Mesenchymal stem cell (in vitro differentiated cells and primary cell): ENCODE measurements around the gene ECSCR.

ENCODE experiments used
- DNase-seq: peaks from one replicate; pipeline ENCODE4 v3.0.0-alpha.2; 2013
- H2AFZ ChIP-seq: one replicate; pipeline ENCODE4 v1.6.1; 2013; ENCODE audit warnings: low read depth, mild to moderate bottlenecking, control low read depth, inconsistent platforms, low read length, moderate library complexity
- H2AK5ac ChIP-seq: 2 replicates; pipeline ENCODE4 v1.6.1; 2013; ENCODE audit warnings: low read length, moderate library complexity, mild to moderate bottlenecking, inconsistent platforms; ENCODE audit not compliant: severe bottlenecking
- H2BK120ac ChIP-seq: one replicate; pipeline ENCODE4 v1.6.1; 2013; ENCODE audit warnings: low read depth, mild to moderate bottlenecking, inconsistent platforms, low read length, moderate library complexity
- H2BK12ac ChIP-seq, 2 experiments: one replicate each; pipeline ENCODE4 v1.6.1; 2013; ENCODE audit warnings: inconsistent platforms in 2 of 2, low read length in 2 of 2, mild to moderate bottlenecking in 2 of 2, moderate library complexity in 2 of 2, control low read depth in 1 of 2
- H2BK15ac ChIP-seq: one replicate; pipeline ENCODE4 v1.6.1; 2013; ENCODE audit warnings: mild to moderate bottlenecking, low read depth, inconsistent platforms; ENCODE audit not compliant: poor library complexity, severe bottlenecking
- H2BK5ac ChIP-seq: 2 replicates; pipeline ENCODE4 v1.6.1; 2013; ENCODE audit warnings: low read depth, mild to moderate bottlenecking, low read length, control low read depth, inconsistent platforms; ENCODE audit not compliant: poor library complexity, severe bottlenecking
- H3K14ac ChIP-seq, 2 experiments: one replicate each; pipeline ENCODE4 v1.6.1; 2013; ENCODE audit warnings: inconsistent platforms in 2 of 2, low read length in 2 of 2, control low read depth in 1 of 2, mild to moderate bottlenecking in 1 of 2, moderate library complexity in 1 of 2
- H3K18ac ChIP-seq, 2 experiments: one replicate each; pipeline ENCODE4 v1.6.1; 2013; ENCODE audit warnings: inconsistent platforms in 2 of 2, low read length in 2 of 2, control low read depth in 1 of 2, low read depth in 1 of 2, mild to moderate bottlenecking in 1 of 2
- H3K23ac ChIP-seq, 2 experiments: one replicate each; pipeline ENCODE4 v1.6.1; 2013; ENCODE audit warnings: inconsistent platforms in 2 of 2, low read length in 2 of 2, mild to moderate bottlenecking in 2 of 2, moderate library complexity in 2 of 2, control low read depth in 1 of 2
- H3K27ac ChIP-seq: 2 replicates; pipeline ENCODE4 v1.5.1; 2013; ENCODE audit warnings: mild to moderate bottlenecking, moderate library complexity, low read length, control low read depth, inconsistent platforms; ENCODE audit not compliant: poor library complexity, severe bottlenecking
- H3K27me3 ChIP-seq, 2 experiments: 2 replicates each; pipeline versions ENCODE4 v1.6.1 to v1.7.0; 2013; ENCODE audit warnings: low read length in 2 of 2, mild to moderate bottlenecking in 2 of 2, moderate library complexity in 2 of 2, control low read depth in 1 of 2, inconsistent platforms in 1 of 2; ENCODE audit not compliant: control insufficient read depth in 1 of 2, insufficient read depth in 1 of 2
- H3K36me3 ChIP-seq, 2 experiments: 2 replicates each; pipeline versions ENCODE4 v1.6.1 to v1.7.0; 2013; ENCODE audit warnings: low read length in 2 of 2, control low read depth in 1 of 2, inconsistent platforms in 1 of 2, low read depth in 1 of 2, mild to moderate bottlenecking in 1 of 2; ENCODE audit not compliant: insufficient read depth in 2 of 2, control insufficient read depth in 1 of 2
- H3K4ac ChIP-seq, 2 experiments: one replicate each; pipeline ENCODE4 v1.6.1; 2013; ENCODE audit warnings: inconsistent platforms in 2 of 2, low read length in 2 of 2, mild to moderate bottlenecking in 2 of 2, moderate library complexity in 2 of 2, control low read depth in 1 of 2, low read depth in 1 of 2
- H3K4me1 ChIP-seq: 2 replicates; pipeline ENCODE4 v1.6.1; 2013; ENCODE audit warnings: low read depth, low read length, control low read depth; ENCODE audit not compliant: control insufficient read depth, insufficient read depth
- H3K4me2 ChIP-seq: 2 replicates; pipeline ENCODE4 v1.6.1; 2013; ENCODE audit warnings: low read length, mild to moderate bottlenecking, inconsistent platforms; ENCODE audit not compliant: poor library complexity, severe bottlenecking
- H3K4me3 ChIP-seq, 2 experiments: 2 replicates each; pipeline versions ENCODE4 v1.5.1 to v1.7.0; 2013; ENCODE audit warnings: low read length in 2 of 2, mild to moderate bottlenecking in 2 of 2, control low read depth in 1 of 2, low read depth in 1 of 2; ENCODE audit not compliant: insufficient read depth in 1 of 2
- H3K79me1 ChIP-seq: replicated peaks from 2 replicates; pipeline ENCODE4 v1.6.1; 2013; ENCODE audit warnings: mild to moderate bottlenecking, control low read depth, low read length, inconsistent platforms; ENCODE audit not compliant: poor library complexity, severe bottlenecking
- H3K9ac ChIP-seq: 2 replicates; pipeline ENCODE4 v1.7.0; 2013; ENCODE audit warnings: mild to moderate bottlenecking, low read length, moderate library complexity
- H3K9me3 ChIP-seq: 2 replicates; pipeline ENCODE4 v1.7.0; 2013; ENCODE audit warnings: mild to moderate bottlenecking, low read length; ENCODE audit not compliant: control insufficient read depth
- H4K8ac ChIP-seq: one replicate; pipeline ENCODE4 v1.6.1; 2013; ENCODE audit warnings: inconsistent platforms, mild to moderate bottlenecking, low read length, moderate library complexity
- H4K91ac ChIP-seq: one replicate; pipeline ENCODE4 v1.6.1; 2013; ENCODE audit warnings: mild to moderate bottlenecking, low read length, inconsistent platforms
- WGBS: methylation state at CpG from one replicate; pipeline ENCODE4 v1.1.7; 2013; ENCODE audit warnings: mixed read lengths; 5-methylcytosine and 5-hydroxymethylcytosine counted together

Gene ECSCR

DNA sequence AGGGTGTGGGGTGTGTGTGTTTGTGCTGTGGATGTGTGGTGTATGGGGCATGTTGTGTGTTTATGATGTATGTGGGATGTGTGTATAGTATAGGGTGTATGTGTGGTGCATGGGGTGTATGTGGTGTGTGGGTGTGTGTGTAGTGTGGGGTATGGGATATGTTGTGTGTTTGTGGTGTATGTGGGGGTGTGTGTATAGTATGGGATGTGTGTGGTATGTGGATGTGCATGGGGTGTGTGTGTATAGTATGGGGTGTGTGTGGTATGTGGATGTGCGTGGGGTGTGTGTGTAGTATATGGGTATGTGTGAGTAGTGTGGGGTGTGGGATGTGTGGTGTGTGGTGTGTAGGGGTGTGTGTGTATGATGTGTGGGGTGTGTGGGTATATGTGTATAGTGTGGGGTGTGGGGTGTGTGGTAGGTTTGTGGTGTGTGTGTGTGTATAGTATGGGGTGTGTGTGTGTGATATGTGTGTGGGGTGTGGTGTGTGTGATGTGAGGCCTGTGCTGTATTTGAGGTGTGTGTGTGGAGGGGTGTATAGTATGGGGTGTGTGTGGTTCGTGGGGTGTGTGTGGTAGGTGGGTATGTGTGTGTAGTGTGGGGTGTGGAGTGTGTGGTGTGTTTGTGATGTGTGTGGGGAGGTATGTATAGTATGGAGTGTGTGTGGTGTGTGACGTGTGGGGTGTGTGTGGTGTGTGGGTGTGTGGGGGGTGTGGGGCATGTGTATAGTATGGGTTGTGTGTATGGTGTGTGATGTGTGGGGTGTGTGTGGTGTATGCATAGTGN, 10.5 kb downstream of the ECSCR start:
- Histone ChIP-seq H3K4me3 (no peak overlapping the region), H3K9ac (no peak overlapping the region), H2BK15ac (no peak overlapping the region), H3K14ac (peak overlapping the region in 1 of 2 experiments; percentile 71), H4K91ac (no peak overlapping the region), H3K36me3 (peaks cover 0 to 26% of the 10 kb centered on the region in 2 experiments), H3K9me3 (no peaks in the 10 kb centered on the region), H3K4ac (no peak overlapping the region), H2AK5ac (no peak overlapping the region), H4K8ac (no peak overlapping the region), H2BK5ac (no peak overlapping the region), H3K18ac (peak overlapping the region in 1 of 2 experiments; percentile 77), H2BK120ac (no peak overlapping the region), H2BK12ac (peak overlapping the region in 1 of 2 experiments; percentile 70), H3K23ac (peak overlapping the region in 1 of 2 experiments; percentile 10), H3K79me1 (no peaks in the 10 kb centered on the region), H3K27ac (no peak overlapping the region), H2AFZ (no peak overlapping the region), H3K4me1 (peaks cover 8% of the 10 kb centered on the region), H3K4me2 (no peak overlapping the region), H3K27me3 (no peaks in the 10 kb centered on the region)
- WGBS: 72% methylated on average over 3 of the region's 3 CpGs
- no peak for DNase-seq

DNA sequence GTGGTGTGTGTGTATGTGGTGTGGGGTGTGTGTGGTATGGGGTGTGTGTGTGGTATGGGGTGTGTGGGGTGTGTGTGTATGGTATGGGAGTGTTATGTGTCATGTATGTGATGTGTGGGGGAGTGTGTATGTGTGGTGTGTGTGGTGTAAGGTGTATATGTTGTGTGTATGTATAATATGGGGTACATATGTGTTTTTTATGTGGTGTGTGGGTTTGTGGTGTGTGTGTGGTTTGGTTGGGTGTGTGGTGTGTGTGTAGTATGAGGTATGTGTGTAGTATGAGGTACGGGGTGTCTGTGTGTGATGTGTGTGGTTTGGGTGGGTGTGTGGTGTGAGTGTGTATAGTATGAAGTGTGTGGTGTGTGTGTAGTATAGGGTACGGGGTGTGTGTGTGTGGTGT, 11.4 kb downstream of the ECSCR start:
- Histone ChIP-seq H3K36me3 (peaks cover 0 to 26% of the 10 kb centered on the region in 2 experiments), H3K18ac (peak overlapping the region in 1 of 2 experiments; percentile 18), H3K4me3 (no peak overlapping the region), H4K91ac (no peak overlapping the region), H2BK15ac (no peak overlapping the region), H2BK5ac (no peak overlapping the region), H3K4me2 (no peak overlapping the region), H3K9ac (no peak overlapping the region), H3K4ac (peak overlapping the region in 1 of 2 experiments; percentile 60), H3K14ac (peak overlapping the region in 1 of 2 experiments; percentile 98), H3K79me1 (no peaks in the 10 kb centered on the region), H3K4me1 (peaks cover 8% of the 10 kb centered on the region), H3K9me3 (no peaks in the 10 kb centered on the region), H3K27me3 (no peaks in the 10 kb centered on the region), H4K8ac (no peak overlapping the region), H2AFZ (no peak overlapping the region), H2AK5ac (no peak overlapping the region), H3K27ac (no peak overlapping the region), H2BK12ac (peak overlapping the region in 1 of 2 experiments; percentile 59), H2BK120ac (no peak overlapping the region), H3K23ac (no peak overlapping the region)
- DNase-seq: no peak
- 93% methylated on average over 2 of the region's 2 CpGs for WGBS

DNA sequence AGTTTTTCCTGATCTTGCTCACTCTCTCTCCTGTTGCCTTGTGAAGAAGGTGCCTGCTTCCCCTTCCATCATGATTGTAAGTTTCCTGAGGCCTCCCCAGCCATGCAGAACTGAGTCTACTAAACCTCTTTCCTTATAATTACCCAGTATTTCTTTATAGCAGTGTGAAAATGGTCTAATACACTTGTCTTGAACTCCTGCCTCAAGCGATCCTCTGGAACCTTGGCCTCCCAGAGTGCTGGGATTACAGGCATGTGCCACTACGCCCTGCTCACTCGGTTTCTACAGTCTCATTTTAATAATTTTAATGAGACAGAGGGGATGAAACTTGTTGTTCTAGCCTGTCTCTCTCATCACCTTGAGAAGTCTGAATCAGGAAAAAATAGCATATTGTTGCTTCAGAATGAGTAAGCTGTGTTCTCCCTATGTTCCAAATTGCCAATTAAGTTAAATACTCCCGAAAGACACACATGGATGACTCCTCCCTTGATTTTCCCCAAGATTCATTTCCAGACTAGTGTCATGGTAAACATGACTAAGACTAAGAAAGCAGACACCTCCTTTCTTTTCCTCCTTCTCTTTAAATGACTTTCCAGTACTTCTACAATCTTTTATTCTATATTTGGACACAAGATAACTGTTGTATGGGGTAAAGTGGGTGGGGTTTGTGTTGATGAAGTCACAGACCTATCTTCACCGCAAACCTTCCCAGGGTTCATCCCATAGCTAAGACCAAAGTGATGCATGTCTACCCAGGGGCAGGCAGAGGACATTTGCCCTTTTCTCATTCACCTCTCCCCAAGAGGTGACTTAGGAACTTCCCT, 15.4 kb downstream of the ECSCR start:
- no peaks in the 10 kb centered on the region for H3K27me3 ChIP-seq
- no peak overlapping the region for H3K4me3 ChIP-seq
- H3K4ac ChIP-seq: no peak overlapping the region
- no peak overlapping the region for H3K4me2 ChIP-seq
- H3K9ac ChIP-seq: no peak overlapping the region
- no peak overlapping the region for H3K27ac ChIP-seq
- no peak overlapping the region for H4K8ac ChIP-seq
- no peak overlapping the region for H2AFZ ChIP-seq
- no peak overlapping the region for H3K23ac ChIP-seq
- peak; percentile 59 for DNase-seq
- no peaks in the 10 kb centered on the region for H3K9me3 ChIP-seq
- no peak overlapping the region for H2BK15ac ChIP-seq
- no peaks in the 10 kb centered on the region for H3K79me1 ChIP-seq
- no peak overlapping the region for H3K14ac ChIP-seq
- peaks cover 5% of the 10 kb centered on the region for H3K4me1 ChIP-seq
- WGBS: 92% methylated on average over 5 of the region's 5 CpGs
- H3K18ac ChIP-seq: no peak overlapping the region
- no peak overlapping the region for H2BK5ac ChIP-seq
- H3K36me3 ChIP-seq: peaks cover 0 to 13% of the 10 kb centered on the region in 2 experiments
- H2AK5ac ChIP-seq: no peak overlapping the region
- H2BK12ac ChIP-seq: no peak overlapping the region
- H4K91ac ChIP-seq: no peak overlapping the region
- H2BK120ac ChIP-seq: no peak overlapping the region
